ENCODE data around the gene CTNND2. TPM values are rescaled to one million over a fixed set of nuclear protein-coding genes. Genes with fewer than 3 reads are reported as not detected.

CTNND2 gene
- total and polyA plus RNA-seq, 4 donors: 0.05 to 0.50 (median 0.27) TPM

DNA sequence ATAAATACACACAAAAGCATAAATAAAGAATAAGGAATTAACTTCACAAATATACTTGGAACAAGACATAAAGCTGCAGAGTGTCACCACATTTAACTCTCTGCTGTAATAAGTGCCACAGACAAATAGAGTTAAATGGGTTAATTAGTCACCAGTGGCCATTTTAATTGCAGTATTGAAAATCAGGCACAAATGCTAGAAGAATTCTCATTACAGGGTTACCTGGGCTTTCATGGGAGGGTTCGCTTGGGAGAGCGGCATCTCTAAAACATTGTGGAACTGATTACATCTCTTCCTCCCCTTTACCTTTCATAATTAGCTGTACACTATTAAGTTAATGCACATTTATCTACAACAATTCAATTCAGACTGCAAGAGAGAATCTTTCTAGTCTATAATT, 637.9 kb downstream of the CTNND2 start:
- Histone ChIP-seq H3K36me3 (ENCODE audit: control insufficient read depth in 4 of 4, insufficient read depth in 3 of 4, low read depth in 1 of 4, low read length in 3 of 4) (no peaks in the 10 kb centered on the region), H3K4me1 (ENCODE audit: control insufficient read depth in 4 of 4, insufficient read depth in 4 of 4, low read length in 3 of 4) (peaks cover 0 to 10% (median 7%) of the 10 kb centered on the region in 4 donors), H3K9ac (ENCODE audit: low read depth in 1 of 2, low read length in 2 of 2) (no peak overlapping the region), H3K4me3 (ENCODE audit: low read depth in 1 of 3, low read length in 3 of 3) (no peak overlapping the region), H3K27ac (ENCODE audit: low read depth in 1 of 2, low read length in 2 of 2) (no peak overlapping the region), H3K27me3 (ENCODE audit: control insufficient read depth in 4 of 4, insufficient read depth in 4 of 4, low read length in 3 of 4) (no peaks in the 10 kb centered on the region), H3K9me3 (ENCODE audit: control insufficient read depth in 4 of 4, low read length in 3 of 4) (no peaks in the 10 kb centered on the region)
- 91% methylated on average over 2 of the region's 2 CpGs for WGBS
- TF ChIP-seq HNF4A (conservative IDR thresholded peaks at IDR 0.05): no peak
- TF ChIP-seq HNF4G (IDR thresholded peaks at IDR 0.05): no peak
- no peak for TF ChIP-seq YY1 (IDR thresholded peaks at IDR 0.05)
- no peak for TF ChIP-seq TAF1 (conservative IDR thresholded peaks at IDR 0.05)
- TF ChIP-seq FOXA2 (IDR thresholded peaks at IDR 0.05): no peak
- TF ChIP-seq, protein P1, sequence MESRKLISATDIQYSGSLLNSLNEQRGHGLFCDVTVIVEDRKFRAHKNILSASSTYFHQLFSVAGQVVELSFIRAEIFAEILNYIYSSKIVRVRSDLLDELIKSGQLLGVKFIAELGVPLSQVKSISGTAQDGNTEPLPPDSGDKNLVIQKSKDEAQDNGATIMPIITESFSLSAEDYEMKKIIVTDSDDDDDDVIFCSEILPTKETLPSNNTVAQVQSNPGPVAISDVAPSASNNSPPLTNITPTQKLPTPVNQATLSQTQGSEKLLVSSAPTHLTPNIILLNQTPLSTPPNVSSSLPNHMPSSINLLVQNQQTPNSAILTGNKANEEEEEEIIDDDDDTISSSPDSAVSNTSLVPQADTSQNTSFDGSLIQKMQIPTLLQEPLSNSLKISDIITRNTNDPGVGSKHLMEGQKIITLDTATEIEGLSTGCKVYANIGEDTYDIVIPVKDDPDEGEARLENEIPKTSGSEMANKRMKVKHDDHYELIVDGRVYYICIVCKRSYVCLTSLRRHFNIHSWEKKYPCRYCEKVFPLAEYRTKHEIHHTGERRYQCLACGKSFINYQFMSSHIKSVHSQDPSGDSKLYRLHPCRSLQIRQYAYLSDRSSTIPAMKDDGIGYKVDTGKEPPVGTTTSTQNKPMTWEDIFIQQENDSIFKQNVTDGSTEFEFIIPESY (IDR thresholded peaks at IDR 0.05): no peak
- TF ChIP-seq, protein P2, sequence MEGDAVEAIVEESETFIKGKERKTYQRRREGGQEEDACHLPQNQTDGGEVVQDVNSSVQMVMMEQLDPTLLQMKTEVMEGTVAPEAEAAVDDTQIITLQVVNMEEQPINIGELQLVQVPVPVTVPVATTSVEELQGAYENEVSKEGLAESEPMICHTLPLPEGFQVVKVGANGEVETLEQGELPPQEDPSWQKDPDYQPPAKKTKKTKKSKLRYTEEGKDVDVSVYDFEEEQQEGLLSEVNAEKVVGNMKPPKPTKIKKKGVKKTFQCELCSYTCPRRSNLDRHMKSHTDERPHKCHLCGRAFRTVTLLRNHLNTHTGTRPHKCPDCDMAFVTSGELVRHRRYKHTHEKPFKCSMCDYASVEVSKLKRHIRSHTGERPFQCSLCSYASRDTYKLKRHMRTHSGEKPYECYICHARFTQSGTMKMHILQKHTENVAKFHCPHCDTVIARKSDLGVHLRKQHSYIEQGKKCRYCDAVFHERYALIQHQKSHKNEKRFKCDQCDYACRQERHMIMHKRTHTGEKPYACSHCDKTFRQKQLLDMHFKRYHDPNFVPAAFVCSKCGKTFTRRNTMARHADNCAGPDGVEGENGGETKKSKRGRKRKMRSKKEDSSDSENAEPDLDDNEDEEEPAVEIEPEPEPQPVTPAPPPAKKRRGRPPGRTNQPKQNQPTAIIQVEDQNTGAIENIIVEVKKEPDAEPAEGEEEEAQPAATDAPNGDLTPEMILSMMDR (IDR thresholded peaks at IDR 0.05; ENCODE audit: low read depth, low read length, missing input control): no peak
- DNase-seq (ENCODE audit: low spot score): no peak

DNA sequence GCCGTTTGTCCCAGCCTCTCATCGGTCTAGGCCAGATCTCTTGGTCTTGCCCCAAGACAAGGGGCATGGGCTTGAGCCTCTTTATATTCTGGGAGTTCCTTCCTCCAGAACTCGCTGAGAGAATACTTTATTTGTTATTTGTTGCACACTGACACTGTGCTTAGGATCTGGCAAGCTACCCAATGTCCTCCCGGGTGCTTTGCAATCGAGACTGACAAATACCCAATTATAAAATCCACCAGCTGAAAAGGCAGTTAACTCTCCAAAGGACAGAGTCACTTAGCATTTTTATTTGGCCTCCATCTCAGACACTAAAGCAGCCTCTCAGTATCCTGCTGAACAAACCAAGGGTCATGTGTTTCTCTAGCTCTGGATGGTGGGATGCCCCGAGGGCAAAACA, 643.0 kb downstream of the CTNND2 start:
- H3K4me1 ChIP-seq (ENCODE audit: control insufficient read depth in 4 of 4, insufficient read depth in 4 of 4, low read length in 3 of 4): no peaks in the 10 kb centered on the region
- H3K27me3 ChIP-seq (ENCODE audit: control insufficient read depth in 4 of 4, insufficient read depth in 4 of 4, low read length in 3 of 4): no peaks in the 10 kb centered on the region
- TF ChIP-seq, protein P2 (IDR thresholded peaks at IDR 0.05; ENCODE audit: low read depth, low read length, missing input control): no peak
- TF ChIP-seq NR2F2 (IDR thresholded peaks at IDR 0.05) (no peak), EGR1 (IDR thresholded peaks at IDR 0.05; ENCODE audit: low read depth in 2 of 2) (no peak), HNF4G (IDR thresholded peaks at IDR 0.05) (no peak), GABPA (IDR thresholded peaks at IDR 0.05 in 1 of 2, conservative IDR thresholded peaks at IDR 0.05 in 1 of 2) (no peak), FOXA2 (IDR thresholded peaks at IDR 0.05) (no peak), FOXA1 (IDR thresholded peaks at IDR 0.05) (no peak), YY1 (IDR thresholded peaks at IDR 0.05) (no peak), JUND (IDR thresholded peaks at IDR 0.05) (no peak), HNF4A (conservative IDR thresholded peaks at IDR 0.05) (no peak), RXRA (IDR thresholded peaks at IDR 0.05) (no peak), TAF1 (conservative IDR thresholded peaks at IDR 0.05) (no peak), SP1 (IDR thresholded peaks at IDR 0.05) (no peak), RAD21 (IDR thresholded peaks at IDR 0.05) (no peak)
- TF ChIP-seq, protein P1 (IDR thresholded peaks at IDR 0.05): no peak
- TF ChIP-seq, protein P3, sequence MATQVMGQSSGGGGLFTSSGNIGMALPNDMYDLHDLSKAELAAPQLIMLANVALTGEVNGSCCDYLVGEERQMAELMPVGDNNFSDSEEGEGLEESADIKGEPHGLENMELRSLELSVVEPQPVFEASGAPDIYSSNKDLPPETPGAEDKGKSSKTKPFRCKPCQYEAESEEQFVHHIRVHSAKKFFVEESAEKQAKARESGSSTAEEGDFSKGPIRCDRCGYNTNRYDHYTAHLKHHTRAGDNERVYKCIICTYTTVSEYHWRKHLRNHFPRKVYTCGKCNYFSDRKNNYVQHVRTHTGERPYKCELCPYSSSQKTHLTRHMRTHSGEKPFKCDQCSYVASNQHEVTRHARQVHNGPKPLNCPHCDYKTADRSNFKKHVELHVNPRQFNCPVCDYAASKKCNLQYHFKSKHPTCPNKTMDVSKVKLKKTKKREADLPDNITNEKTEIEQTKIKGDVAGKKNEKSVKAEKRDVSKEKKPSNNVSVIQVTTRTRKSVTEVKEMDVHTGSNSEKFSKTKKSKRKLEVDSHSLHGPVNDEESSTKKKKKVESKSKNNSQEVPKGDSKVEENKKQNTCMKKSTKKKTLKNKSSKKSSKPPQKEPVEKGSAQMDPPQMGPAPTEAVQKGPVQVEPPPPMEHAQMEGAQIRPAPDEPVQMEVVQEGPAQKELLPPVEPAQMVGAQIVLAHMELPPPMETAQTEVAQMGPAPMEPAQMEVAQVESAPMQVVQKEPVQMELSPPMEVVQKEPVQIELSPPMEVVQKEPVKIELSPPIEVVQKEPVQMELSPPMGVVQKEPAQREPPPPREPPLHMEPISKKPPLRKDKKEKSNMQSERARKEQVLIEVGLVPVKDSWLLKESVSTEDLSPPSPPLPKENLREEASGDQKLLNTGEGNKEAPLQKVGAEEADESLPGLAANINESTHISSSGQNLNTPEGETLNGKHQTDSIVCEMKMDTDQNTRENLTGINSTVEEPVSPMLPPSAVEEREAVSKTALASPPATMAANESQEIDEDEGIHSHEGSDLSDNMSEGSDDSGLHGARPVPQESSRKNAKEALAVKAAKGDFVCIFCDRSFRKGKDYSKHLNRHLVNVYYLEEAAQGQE (IDR thresholded peaks at IDR 0.05): no peak
- TF ChIP-seq, protein P4, sequence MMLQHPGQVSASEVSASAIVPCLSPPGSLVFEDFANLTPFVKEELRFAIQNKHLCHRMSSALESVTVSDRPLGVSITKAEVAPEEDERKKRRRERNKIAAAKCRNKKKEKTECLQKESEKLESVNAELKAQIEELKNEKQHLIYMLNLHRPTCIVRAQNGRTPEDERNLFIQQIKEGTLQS (IDR thresholded peaks at IDR 0.05): no peak
- TF ChIP-seq, protein P5, sequence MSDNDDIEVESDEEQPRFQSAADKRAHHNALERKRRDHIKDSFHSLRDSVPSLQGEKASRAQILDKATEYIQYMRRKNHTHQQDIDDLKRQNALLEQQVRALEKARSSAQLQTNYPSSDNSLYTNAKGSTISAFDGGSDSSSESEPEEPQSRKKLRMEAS (IDR thresholded peaks at IDR 0.05): no peak
- no peaks in the 10 kb centered on the region for H3K36me3 ChIP-seq (ENCODE audit: control insufficient read depth in 4 of 4, insufficient read depth in 3 of 4, low read depth in 1 of 4, low read length in 3 of 4)
- H3K27ac ChIP-seq (ENCODE audit: low read depth in 1 of 2, low read length in 2 of 2): no peak overlapping the region
- 82% methylated on average over 6 of the region's 6 CpGs for WGBS
- no peak overlapping the region for H3K4me3 ChIP-seq (ENCODE audit: low read depth in 1 of 3, low read length in 3 of 3)
- DNase-seq (ENCODE audit: low spot score): no peak
- H3K9ac ChIP-seq (ENCODE audit: low read depth in 1 of 2, low read length in 2 of 2): no peak overlapping the region
- no peaks in the 10 kb centered on the region for H3K9me3 ChIP-seq (ENCODE audit: control insufficient read depth in 4 of 4, low read length in 3 of 4)
